ENCODE results near the gene MAP3K9.

The MAP3K9 gene

GRCh38 chr14:70716483-70716882 is 92.8 kb downstream of the MAP3K9 start:
- Histone ChIP-seq H3K9ac (ENCODE audit: low read length) (no peak overlapping the region), H3K4me3 (ENCODE audit: insufficient read depth, low read length, poor library complexity, severe bottlenecking) (no peak overlapping the region), H3F3A (ENCODE audit: insufficient read depth) (no peaks in the 10 kb centered on the region), H3K9me2 (replicated peaks; ENCODE audit: insufficient read depth, low read length) (no peaks in the 10 kb centered on the region), H3K79me2 (ENCODE audit: insufficient read depth, low read length) (no peaks in the 10 kb centered on the region), H3K9me3 (ENCODE audit: insufficient read depth, low read length) (no peaks in the 10 kb centered on the region), H3K27ac (ENCODE audit: low read depth, low read length) (no peak overlapping the region), H3K36me3 (ENCODE audit: low read length) (no peaks in the 10 kb centered on the region), H2AFZ (ENCODE audit: low read depth, low read length, severe bottlenecking) (no peak overlapping the region), H4K20me1 (ENCODE audit: low read depth, low read length) (no peaks in the 10 kb centered on the region), H3K27me3 (ENCODE audit: low read length) (no peaks in the 10 kb centered on the region), H3K4me2 (ENCODE audit: low read depth, low read length, poor library complexity, severe bottlenecking) (no peak overlapping the region)
- TF ChIP-seq CTCF (IDR thresholded peaks at IDR 0.05; ENCODE audit: insufficient read depth, low read length, poor library complexity, severe bottlenecking) (no peak), EZH2phosphoT487 (conservative IDR thresholded peaks at IDR 0.05; ENCODE audit: low read length) (no peak)

GRCh38 chr14:70714055-70714550 is 95.2 kb downstream of the MAP3K9 start:
- Histone ChIP-seq H4K20me1 (ENCODE audit: low read depth, low read length) (no peaks in the 10 kb centered on the region), H3K9me3 (ENCODE audit: insufficient read depth, low read length) (no peaks in the 10 kb centered on the region), H3K9me2 (replicated peaks; ENCODE audit: insufficient read depth, low read length) (no peaks in the 10 kb centered on the region), H3K36me3 (ENCODE audit: low read length) (no peaks in the 10 kb centered on the region), H3K4me2 (ENCODE audit: low read depth, low read length, poor library complexity, severe bottlenecking) (peak overlapping the region; percentile 9), H3K4me3 (ENCODE audit: insufficient read depth, low read length, poor library complexity, severe bottlenecking) (no peak overlapping the region), H3K27me3 (ENCODE audit: low read length) (no peaks in the 10 kb centered on the region), H3K9ac (ENCODE audit: low read length) (no peak overlapping the region), H3F3A (ENCODE audit: insufficient read depth) (no peaks in the 10 kb centered on the region), H3K27ac (ENCODE audit: low read depth, low read length) (no peak overlapping the region), H2AFZ (ENCODE audit: low read depth, low read length, severe bottlenecking) (peak overlapping the region; percentile 42), H3K79me2 (ENCODE audit: insufficient read depth, low read length) (no peaks in the 10 kb centered on the region)
- TF ChIP-seq CTCF (IDR thresholded peaks at IDR 0.05; ENCODE audit: insufficient read depth, low read length, poor library complexity, severe bottlenecking) (peak; percentile 74), EZH2phosphoT487 (conservative IDR thresholded peaks at IDR 0.05; ENCODE audit: low read length) (no peak)

GRCh38 chr14:70713511-70713916 is 95.8 kb downstream of the MAP3K9 start:
- Histone ChIP-seq H3K9me3 (ENCODE audit: insufficient read depth, low read length) (no peaks in the 10 kb centered on the region), H3K4me2 (ENCODE audit: low read depth, low read length, poor library complexity, severe bottlenecking) (peak overlapping the region; percentile 9), H3K9ac (ENCODE audit: low read length) (no peak overlapping the region), H3K9me2 (replicated peaks; ENCODE audit: insufficient read depth, low read length) (no peaks in the 10 kb centered on the region), H4K20me1 (ENCODE audit: low read depth, low read length) (no peaks in the 10 kb centered on the region), H3K36me3 (ENCODE audit: low read length) (no peaks in the 10 kb centered on the region), H3K27ac (ENCODE audit: low read depth, low read length) (no peak overlapping the region), H3K79me2 (ENCODE audit: insufficient read depth, low read length) (no peaks in the 10 kb centered on the region), H2AFZ (ENCODE audit: low read depth, low read length, severe bottlenecking) (peak overlapping the region; percentile 42), H3K4me3 (ENCODE audit: insufficient read depth, low read length, poor library complexity, severe bottlenecking) (no peak overlapping the region), H3K27me3 (ENCODE audit: low read length) (no peaks in the 10 kb centered on the region), H3F3A (ENCODE audit: insufficient read depth) (no peaks in the 10 kb centered on the region)
- TF ChIP-seq CTCF (IDR thresholded peaks at IDR 0.05; ENCODE audit: insufficient read depth, low read length, poor library complexity, severe bottlenecking) = no peak
- no peak for TF ChIP-seq EZH2phosphoT487 (conservative IDR thresholded peaks at IDR 0.05; ENCODE audit: low read length)
